Neuronal stem cell (in vitro differentiated cells): Measurements from ENCODE around the gene ALPL.

Experiments used
- DNase-seq: peaks from one replicate; pipeline ENCODE4 v3.0.0-alpha.2; 2013; ENCODE audit warnings: low spot score
- H2AFZ ChIP-seq: one replicate; pipeline ENCODE4 v1.6.1; 2013; ENCODE audit warnings: mild to moderate bottlenecking, low read length, inconsistent platforms
- H2AK5ac ChIP-seq: 2 replicates; pipeline ENCODE4 v1.6.1; 2013; ENCODE audit warnings: low read depth, mild to moderate bottlenecking, inconsistent platforms, low read length, moderate library complexity, mixed read lengths
- H2BK120ac ChIP-seq: 2 replicates; pipeline ENCODE4 v1.6.1; 2013; ENCODE audit warnings: low read depth, mild to moderate bottlenecking, inconsistent platforms, low read length, moderate library complexity, mixed read lengths
- H2BK12ac ChIP-seq: one replicate; pipeline ENCODE4 v1.6.1; 2013; ENCODE audit warnings: low read length, inconsistent platforms
- H2BK15ac ChIP-seq: 2 replicates; pipeline ENCODE4 v1.6.1; 2013; ENCODE audit warnings: mild to moderate bottlenecking, low read length, inconsistent platforms, mixed read lengths
- H2BK5ac ChIP-seq: one replicate; pipeline ENCODE4 v1.6.1; 2013; ENCODE audit warnings: inconsistent platforms, mild to moderate bottlenecking, low read length, moderate library complexity
- H3K14ac ChIP-seq: one replicate; pipeline ENCODE4 v1.6.1; 2013; ENCODE audit warnings: low read length, inconsistent platforms
- H3K18ac ChIP-seq: 2 replicates; pipeline ENCODE4 v1.6.1; 2013; ENCODE audit warnings: low read length, inconsistent platforms
- H3K23ac ChIP-seq: 2 replicates; pipeline ENCODE4 v1.6.1; 2013; ENCODE audit warnings: low read depth, mild to moderate bottlenecking, mixed read lengths, low read length, inconsistent platforms; ENCODE audit not compliant: poor library complexity
- H3K27ac ChIP-seq: replicated peaks from 3 replicates; pipeline ENCODE4 v1.5.1; 2013; ENCODE audit warnings: low read length, inconsistent platforms
- H3K27me3 ChIP-seq, 3 experiments: 2 replicates each; pipeline ENCODE4 v1.6.1; 2013; ENCODE audit warnings: low read length in 3 of 3, mild to moderate bottlenecking in 2 of 3, inconsistent platforms in 1 of 3, low read depth in 1 of 3, mixed read lengths in 1 of 3, moderate library complexity in 1 of 3; ENCODE audit not compliant: control insufficient read depth in 3 of 3, insufficient read depth in 3 of 3
- H3K36me3 ChIP-seq, 2 donors: replicated peaks in 1 of 2; 2 replicates each; pipeline ENCODE4 v1.6.1; 2013; ENCODE audit warnings: low read length in 2 of 2; ENCODE audit not compliant: control insufficient read depth in 2 of 2, insufficient read depth in 2 of 2
- H3K4ac ChIP-seq: 2 replicates; pipeline ENCODE4 v1.6.1; 2013; ENCODE audit warnings: inconsistent platforms, mild to moderate bottlenecking, low read length, moderate library complexity
- H3K4me1 ChIP-seq, 2 donors: 1 replicate in 1 of 2; 2 replicates in 1 of 2; pipeline ENCODE4 v1.6.1; 2013; ENCODE audit warnings: low read length in 2 of 2, low read depth in 1 of 2; ENCODE audit not compliant: control insufficient read depth in 2 of 2, insufficient read depth in 1 of 2
- H3K4me2 ChIP-seq: one replicate; pipeline ENCODE4 v1.6.1; 2013; ENCODE audit warnings: mild to moderate bottlenecking, low read length, inconsistent platforms; ENCODE audit not compliant: insufficient read depth, poor library complexity, severe bottlenecking
- H3K4me3 ChIP-seq, 2 donors: 2 replicates each; pipeline ENCODE4 v1.5.1; 2013; ENCODE audit warnings: low read length in 2 of 2, mild to moderate bottlenecking in 2 of 2, inconsistent platforms in 1 of 2, moderate library complexity in 1 of 2
- H3K79me1 ChIP-seq: one replicate; pipeline ENCODE4 v1.6.1; 2013; ENCODE audit warnings: low read depth, mild to moderate bottlenecking, inconsistent platforms, low read length, moderate library complexity
- H3K9ac ChIP-seq: one replicate; pipeline ENCODE4 v1.6.1; 2013; ENCODE audit warnings: mild to moderate bottlenecking, low read depth, low read length, inconsistent platforms; ENCODE audit not compliant: poor library complexity
- H3K9me3 ChIP-seq, 2 donors: replicated peaks in 1 of 2; 2 replicates each; pipeline versions ENCODE3 to v1.6.1; 2013; ENCODE audit warnings: low read length in 2 of 2, mild to moderate bottlenecking in 2 of 2, inconsistent platforms in 1 of 2, low read depth in 1 of 2, mixed read lengths in 1 of 2, moderate library complexity in 1 of 2; ENCODE audit not compliant: control insufficient read depth in 2 of 2, insufficient read depth in 1 of 2
- H4K8ac ChIP-seq: one replicate; pipeline ENCODE4 v1.6.1; 2013; ENCODE audit warnings: low read depth, mild to moderate bottlenecking, inconsistent platforms, low read length, moderate library complexity
- H4K91ac ChIP-seq: one replicate; pipeline ENCODE4 v1.6.1; 2013; ENCODE audit warnings: low read length, low read depth, mild to moderate bottlenecking, inconsistent platforms; ENCODE audit not compliant: poor library complexity
- WGBS, 2 donors: extraction: QIAGEN DNeasy Blood & Tissue Kit; methylation state at CpG; one replicate each; pipeline ENCODE4 v1.1.7; 2013; ENCODE audit warnings: missing lambda C conversion rate in 2 of 2, mixed read lengths in 1 of 2; ENCODE audit not compliant: insufficient read length in 2 of 2, insufficient replicate concordance in 1 of 2; ENCODE audit errors: extremely low coverage in 2 of 2; 5-methylcytosine and 5-hydroxymethylcytosine counted together

The ALPL gene

GRCh38 chr1:21559788-21560567 is 50.8 kb downstream of the ALPL start:
- no peaks in the 10 kb centered on the region for H3K4me1 ChIP-seq
- H3K14ac ChIP-seq: no peak overlapping the region
- H3K79me1 ChIP-seq: peaks cover 6% of the 10 kb centered on the region
- H2BK5ac ChIP-seq: no peak overlapping the region
- H2BK15ac ChIP-seq: no peak overlapping the region
- H2BK120ac ChIP-seq: no peak overlapping the region
- no peak overlapping the region for H3K4ac ChIP-seq
- peaks cover 0 to 15% of the 10 kb centered on the region in 2 donors for H3K36me3 ChIP-seq
- no peak overlapping the region for H4K91ac ChIP-seq
- H2AK5ac ChIP-seq: no peak overlapping the region
- no peak overlapping the region for H3K27ac ChIP-seq
- H3K9me3 ChIP-seq: no peaks in the 10 kb centered on the region
- no peak overlapping the region for H2BK12ac ChIP-seq
- no peak overlapping the region for H3K4me2 ChIP-seq
- H4K8ac ChIP-seq: no peak overlapping the region
- no peaks in the 10 kb centered on the region for H3K27me3 ChIP-seq
- H3K23ac ChIP-seq: no peak overlapping the region
- DNase-seq: no peak
- WGBS, 2 donors: no CpG with 5 or more reads among the region's 5 CpGs
- H3K9ac ChIP-seq: no peak overlapping the region
- no peak overlapping the region for H3K4me3 ChIP-seq
- H3K18ac ChIP-seq: no peak overlapping the region
- H2AFZ ChIP-seq: no peak overlapping the region

DNA sequence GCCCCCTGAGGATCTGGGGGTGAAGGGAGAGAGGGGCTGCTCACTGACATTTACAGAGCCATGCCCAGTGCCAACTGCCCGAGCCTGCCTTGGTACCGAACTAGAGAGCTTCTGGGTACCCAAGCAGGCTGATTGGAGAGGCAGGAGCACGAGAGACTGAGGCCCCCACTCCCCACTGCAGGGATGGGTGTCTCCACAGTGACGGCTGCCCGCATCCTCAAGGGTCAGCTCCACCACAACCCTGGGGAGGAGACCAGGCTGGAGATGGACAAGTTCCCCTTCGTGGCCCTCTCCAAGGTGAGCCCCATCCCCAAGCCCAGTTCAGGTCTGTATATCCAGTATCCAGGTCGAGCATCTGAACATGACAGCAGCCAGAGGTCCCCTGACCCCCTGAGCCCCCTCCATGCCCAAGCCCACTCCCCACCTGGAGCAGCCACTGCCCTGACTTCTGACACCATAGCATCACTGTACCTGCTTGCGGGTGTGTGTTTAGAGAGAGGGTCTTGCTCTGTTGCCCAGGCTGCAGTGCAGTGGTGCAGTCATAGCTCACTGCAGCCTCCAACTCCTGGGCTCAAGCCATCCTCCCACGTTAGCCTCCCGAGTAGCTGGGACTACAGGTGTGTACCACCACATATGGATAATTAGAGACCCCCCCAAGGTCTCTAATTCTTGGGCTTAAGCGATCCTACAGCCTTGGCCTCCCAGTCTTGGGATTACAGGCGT is 51.9 kb downstream of the ALPL start:
- Histone ChIP-seq H3K36me3 (peaks cover 0 to 17% of the 10 kb centered on the region in 2 donors), H3K9me3 (no peaks in the 10 kb centered on the region), H2AK5ac (no peak overlapping the region), H3K23ac (no peak overlapping the region), H2BK15ac (no peak overlapping the region), H4K91ac (no peak overlapping the region), H4K8ac (no peak overlapping the region), H3K27me3 (no peaks in the 10 kb centered on the region), H3K4ac (no peak overlapping the region), H3K9ac (no peak overlapping the region), H3K79me1 (peaks cover 8% of the 10 kb centered on the region), H3K27ac (no peak overlapping the region), H2AFZ (no peak overlapping the region), H2BK120ac (no peak overlapping the region), H3K4me3 (no peak overlapping the region), H3K4me2 (no peak overlapping the region), H3K18ac (no peak overlapping the region), H3K14ac (peak overlapping the region; percentile 25), H2BK5ac (peak overlapping the region; percentile 20), H2BK12ac (no peak overlapping the region), H3K4me1 (peaks cover 0 to 5% of the 10 kb centered on the region in 2 donors)
- no peak for DNase-seq
- no CpG with 5 or more reads among the region's 12 CpGs for WGBS, 2 donors

DNA sequence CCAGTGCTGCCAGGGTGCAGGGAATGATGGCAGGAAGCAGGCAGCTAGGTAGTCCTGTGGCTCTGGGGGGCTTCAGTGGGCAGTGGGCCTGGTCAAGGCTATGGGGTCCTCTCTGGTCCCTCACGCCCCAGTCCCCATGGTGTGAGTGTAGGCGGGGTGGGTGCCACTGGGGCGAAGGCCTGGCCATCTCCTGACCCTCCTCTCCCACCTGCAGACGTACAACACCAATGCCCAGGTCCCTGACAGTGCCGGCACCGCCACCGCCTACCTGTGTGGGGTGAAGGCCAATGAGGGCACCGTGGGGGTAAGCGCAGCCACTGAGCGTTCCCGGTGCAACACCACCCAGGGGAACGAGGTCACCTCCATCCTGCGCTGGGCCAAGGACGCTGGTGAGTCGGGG is 53.7 kb downstream of the ALPL start:
- H3K4me2 ChIP-seq: no peak overlapping the region
- peaks cover 0 to 5% of the 10 kb centered on the region in 2 donors for H3K4me1 ChIP-seq
- peak overlapping the region; percentile 91 for H2BK5ac ChIP-seq
- no peak overlapping the region for H3K4me3 ChIP-seq
- H4K91ac ChIP-seq: no peak overlapping the region
- peaks cover 0 to 16% of the 10 kb centered on the region in 2 donors for H3K36me3 ChIP-seq
- no peak for DNase-seq
- no peak overlapping the region for H2BK120ac ChIP-seq
- peak overlapping the region; percentile 49 for H3K23ac ChIP-seq
- H3K9ac ChIP-seq: no peak overlapping the region
- H2BK15ac ChIP-seq: peak overlapping the region; percentile 4
- H3K18ac ChIP-seq: peak overlapping the region; percentile 27
- H3K27me3 ChIP-seq: no peaks in the 10 kb centered on the region
- no peak overlapping the region for H3K27ac ChIP-seq
- H2AK5ac ChIP-seq: no peak overlapping the region
- peak overlapping the region; percentile 6 for H3K14ac ChIP-seq
- no peak overlapping the region for H2AFZ ChIP-seq
- H3K4ac ChIP-seq: no peak overlapping the region
- H4K8ac ChIP-seq: peak overlapping the region; percentile 53
- H3K9me3 ChIP-seq: no peaks in the 10 kb centered on the region
- peaks cover 8% of the 10 kb centered on the region for H3K79me1 ChIP-seq
- WGBS, 2 donors: no CpG with 5 or more reads among the region's 15 CpGs
- H2BK12ac ChIP-seq: no peak overlapping the region

DNA sequence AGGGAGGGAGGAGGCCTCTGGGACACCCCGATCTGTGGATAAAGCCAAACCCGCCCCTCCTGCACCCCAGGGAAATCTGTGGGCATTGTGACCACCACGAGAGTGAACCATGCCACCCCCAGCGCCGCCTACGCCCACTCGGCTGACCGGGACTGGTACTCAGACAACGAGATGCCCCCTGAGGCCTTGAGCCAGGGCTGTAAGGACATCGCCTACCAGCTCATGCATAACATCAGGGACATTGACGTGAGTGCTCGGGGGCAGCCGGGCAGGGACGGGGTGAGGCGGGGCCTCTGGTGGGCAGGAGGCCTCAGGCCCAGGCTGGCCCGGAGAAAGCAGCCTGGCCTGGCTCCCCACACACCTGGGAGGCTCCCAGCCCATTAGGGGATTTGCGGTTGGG is 54.7 kb downstream of the ALPL start:
- H3K9ac ChIP-seq: no peak overlapping the region
- no CpG with 5 or more reads among the region's 17 CpGs for WGBS, 2 donors

More for the DNA sequence above, 54.7 kb downstream of the ALPL start:
- peaks cover 0 to 20% of the 10 kb centered on the region in 2 donors for H3K36me3 ChIP-seq
- peak overlapping the region; percentile 13 for H3K18ac ChIP-seq
- no peak overlapping the region for H4K91ac ChIP-seq
- H2BK120ac ChIP-seq: no peak overlapping the region
- H3K79me1 ChIP-seq: peaks cover 8% of the 10 kb centered on the region
- no peak overlapping the region for H3K4me2 ChIP-seq
- no peak overlapping the region for H2AFZ ChIP-seq
- H2BK15ac ChIP-seq: no peak overlapping the region
- no peak overlapping the region for H3K4ac ChIP-seq
- H2AK5ac ChIP-seq: no peak overlapping the region
- H3K23ac ChIP-seq: no peak overlapping the region
- no peak for DNase-seq
- no peaks in the 10 kb centered on the region for H3K27me3 ChIP-seq
- no peak overlapping the region for H3K4me3 ChIP-seq
- peaks cover 6 to 8% of the 10 kb centered on the region in 2 donors for H3K4me1 ChIP-seq
- peak overlapping the region; percentile 39 for H2BK5ac ChIP-seq
- H4K8ac ChIP-seq: no peak overlapping the region
- H3K27ac ChIP-seq: no peak overlapping the region
- H3K9me3 ChIP-seq: no peaks in the 10 kb centered on the region
- no peak overlapping the region for H2BK12ac ChIP-seq
- H3K14ac ChIP-seq: no peak overlapping the region
